Keratinocyte (primary cell): ENCODE data around the gene SLC2A11.

ENCODE experiments used
- EZH2 ChIP-seq: IDR thresholded peaks from one replicate; pipeline ENCODE4 v1.6.1; 2012; ENCODE audit warnings: inconsistent platforms, mild to moderate bottlenecking, low read length, moderate library complexity
- TF ChIP-seq, protein P1 (sequence below), 3 experiments: IDR thresholded peaks in 1 of 3; conservative IDR thresholded peaks in 1 of 3; optimal IDR thresholded peaks in 1 of 3; 2 replicates in 2 of 3; 3 replicates in 1 of 3; pipeline versions ENCODE3 to v1.5.1; 2011; ENCODE audit warnings: low read length in 3 of 3, mild to moderate bottlenecking in 3 of 3, moderate library complexity in 2 of 3, control low read depth in 1 of 3, inconsistent platforms in 1 of 3; ENCODE audit not compliant: insufficient read depth in 2 of 3; ENCODE audit errors: extremely low read depth in 1 of 3

DNA sequence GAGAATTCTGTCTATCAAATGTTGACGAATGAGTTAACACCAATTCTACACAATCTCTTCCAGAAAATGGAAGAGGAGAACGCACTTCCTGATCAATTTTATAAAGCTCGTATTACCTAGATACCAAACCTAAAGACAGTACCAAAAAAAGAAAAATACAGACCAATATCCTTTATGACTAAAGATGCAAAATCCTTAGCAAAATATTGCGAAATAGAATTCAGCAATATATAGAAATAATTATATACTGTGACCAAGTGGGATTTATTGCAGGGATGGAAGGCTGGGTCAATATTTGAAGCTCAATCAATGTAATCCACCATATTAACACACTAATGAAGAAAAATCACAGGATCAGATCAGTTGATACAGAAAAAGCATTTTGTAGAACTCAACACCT lies 45.3 kb upstream of the SLC2A11 start:
- TF ChIP-seq, protein P1, sequence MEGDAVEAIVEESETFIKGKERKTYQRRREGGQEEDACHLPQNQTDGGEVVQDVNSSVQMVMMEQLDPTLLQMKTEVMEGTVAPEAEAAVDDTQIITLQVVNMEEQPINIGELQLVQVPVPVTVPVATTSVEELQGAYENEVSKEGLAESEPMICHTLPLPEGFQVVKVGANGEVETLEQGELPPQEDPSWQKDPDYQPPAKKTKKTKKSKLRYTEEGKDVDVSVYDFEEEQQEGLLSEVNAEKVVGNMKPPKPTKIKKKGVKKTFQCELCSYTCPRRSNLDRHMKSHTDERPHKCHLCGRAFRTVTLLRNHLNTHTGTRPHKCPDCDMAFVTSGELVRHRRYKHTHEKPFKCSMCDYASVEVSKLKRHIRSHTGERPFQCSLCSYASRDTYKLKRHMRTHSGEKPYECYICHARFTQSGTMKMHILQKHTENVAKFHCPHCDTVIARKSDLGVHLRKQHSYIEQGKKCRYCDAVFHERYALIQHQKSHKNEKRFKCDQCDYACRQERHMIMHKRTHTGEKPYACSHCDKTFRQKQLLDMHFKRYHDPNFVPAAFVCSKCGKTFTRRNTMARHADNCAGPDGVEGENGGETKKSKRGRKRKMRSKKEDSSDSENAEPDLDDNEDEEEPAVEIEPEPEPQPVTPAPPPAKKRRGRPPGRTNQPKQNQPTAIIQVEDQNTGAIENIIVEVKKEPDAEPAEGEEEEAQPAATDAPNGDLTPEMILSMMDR (optimal IDR thresholded peaks at IDR 0.05 in 1 of 3, IDR thresholded peaks at IDR 0.05 in 1 of 3, conservative IDR thresholded peaks at IDR 0.05 in 1 of 3; ENCODE audit: extremely low read depth in 1 of 3, insufficient read depth in 2 of 3, low read length in 3 of 3): no peak
- TF ChIP-seq EZH2: no peak
